AG20443 (cell line): ENCODE data around the gene FGD4.
A peak's percentile ranks its signal among the peaks of the same experiment; 100 is the strongest.
"Not testable (repeated sequence)": the region's sequence is repeated elsewhere in the genome, so short reads cannot be mapped to it uniquely, and the experiment has no call there.

Experiments
- DNase-seq: peaks from one replicate; pipeline ENCODE4 v3.0.0; 2012; ENCODE audit warnings: low spot score, mixed read lengths

FGD4 gene

DNA sequence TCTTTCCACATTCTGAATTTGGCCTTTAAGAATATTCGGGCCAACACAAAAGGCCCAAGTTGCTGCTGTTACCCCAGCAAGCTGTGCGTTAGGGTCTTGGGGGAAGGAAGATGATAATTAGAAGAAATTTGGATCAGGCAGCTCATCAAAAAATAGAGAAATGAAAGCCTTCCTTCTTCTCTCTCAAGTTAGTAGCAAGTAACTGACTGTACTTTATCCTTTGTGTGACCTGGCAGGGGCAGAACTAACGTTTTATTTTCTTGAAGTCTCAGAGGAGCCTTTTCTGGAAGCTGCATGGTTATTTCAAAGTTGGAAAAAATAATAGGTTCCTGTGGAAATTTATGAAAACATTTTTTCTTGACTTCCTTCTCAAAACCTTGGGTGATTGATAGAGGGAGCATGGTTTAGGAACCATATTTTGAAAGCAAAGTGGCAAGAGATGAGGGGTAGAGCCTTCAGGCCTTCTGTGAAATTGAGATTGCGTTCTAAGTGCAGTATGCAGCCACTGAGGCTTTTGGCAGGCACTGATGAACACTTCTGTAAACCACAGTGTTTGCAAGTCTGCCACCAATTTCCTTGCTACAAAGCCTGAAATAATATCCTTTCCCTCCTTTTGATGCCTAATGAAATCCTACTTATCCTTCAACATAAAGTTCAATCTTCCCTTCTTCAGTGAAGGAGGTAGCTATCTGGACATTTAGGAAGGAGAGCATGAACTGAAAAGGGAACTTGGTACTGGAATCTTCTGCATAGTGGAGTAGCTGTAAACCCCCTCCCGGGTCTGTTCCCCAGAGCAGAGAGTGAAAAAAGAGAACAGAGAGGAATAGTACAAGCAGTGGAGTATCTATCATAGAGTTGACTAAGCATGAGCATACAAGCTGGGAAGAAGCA lies 123.2 kb downstream of the FGD4 start:
- DNase-seq = no peak

DNA sequence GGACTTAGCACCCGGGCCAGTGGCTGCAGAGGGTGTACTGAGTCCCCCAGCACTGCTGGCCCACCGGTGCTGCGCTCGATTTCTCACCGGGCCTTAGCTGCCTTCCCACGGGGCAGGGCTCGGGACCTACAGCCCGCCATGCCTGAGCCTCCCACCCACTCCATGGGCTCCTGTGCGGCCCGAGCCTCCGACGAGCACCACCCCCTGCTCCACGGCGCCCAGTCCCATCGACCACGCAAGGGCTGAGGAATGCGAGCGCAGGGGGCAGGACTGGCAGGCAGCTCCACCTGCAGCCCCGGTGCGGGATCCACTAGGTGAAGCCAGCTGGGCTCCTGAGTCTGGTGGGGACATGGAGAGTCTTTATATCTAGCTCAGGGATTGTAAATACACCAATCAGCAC lies 126.4 kb downstream of the FGD4 start:
- not testable (repeated sequence) for DNase-seq

DNA sequence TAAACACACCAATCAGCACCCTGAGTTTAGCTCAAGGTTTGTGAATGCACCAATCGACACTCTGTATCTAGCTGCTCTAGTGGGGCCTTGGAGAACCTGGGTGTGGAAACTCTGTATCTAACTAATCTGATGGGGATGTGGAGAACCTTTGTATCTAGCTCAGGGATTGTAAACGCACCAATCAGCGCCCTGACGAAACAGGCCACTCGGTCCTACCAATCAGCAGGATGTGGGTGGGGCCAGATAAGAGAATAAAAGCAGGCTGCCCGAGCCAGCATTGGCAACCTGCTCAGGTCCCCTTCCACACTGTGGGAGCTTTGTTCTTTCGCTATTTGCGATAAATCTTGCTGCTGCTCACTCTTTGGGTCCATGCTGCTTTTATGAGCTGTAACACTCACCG lies 127.0 kb downstream of the FGD4 start:
- DNase-seq = not testable (repeated sequence)

DNA sequence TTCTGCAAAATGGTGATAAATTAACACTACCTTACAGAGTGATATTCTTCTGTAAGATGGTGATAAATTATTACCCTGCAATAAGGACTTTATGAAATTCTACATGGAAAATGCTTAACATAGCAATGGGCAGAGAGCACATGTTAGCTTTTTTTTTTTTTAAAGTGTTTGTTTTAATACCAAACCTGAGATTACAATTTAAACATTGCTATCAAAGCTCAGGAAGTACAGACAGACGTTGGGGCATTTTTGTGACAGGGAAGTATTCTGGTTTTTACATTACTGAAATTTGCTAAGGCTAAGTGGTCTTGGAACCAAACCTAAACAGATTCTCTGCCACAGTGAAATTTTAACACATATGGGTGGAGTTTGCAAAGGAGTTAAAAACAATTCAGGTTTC lies 133.1 kb downstream of the FGD4 start:
- no peak for DNase-seq

- no peak for DNase-seq
These were observed 133.6 kb downstream of the FGD4 start for GRCh38 chr12:32532951-32533350.

DNA sequence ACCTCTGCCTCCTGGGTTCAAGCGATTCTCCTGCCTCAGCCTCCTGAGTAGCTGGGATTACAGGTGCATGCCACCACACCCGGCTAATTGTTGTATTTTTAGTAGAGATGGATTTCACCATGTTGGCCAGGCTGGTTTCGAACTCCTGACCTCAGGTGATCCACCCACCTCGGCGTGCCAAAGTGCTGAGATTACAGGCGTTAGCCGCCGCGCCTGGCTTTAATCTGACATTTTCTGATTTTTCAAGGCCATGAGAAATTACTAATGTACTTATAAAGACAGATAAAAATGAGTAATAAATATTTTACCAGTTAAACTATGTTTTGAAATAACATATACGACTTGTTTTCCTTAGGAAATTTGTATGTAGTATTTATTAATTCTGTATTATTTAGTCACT lies 134.1 kb downstream of the FGD4 start:
- DNase-seq = not testable (repeated sequence)

- DNase-seq = peak; percentile 79
These were observed 134.7 kb downstream of the FGD4 start for GRCh38 chr12:32533971-32534590.

DNA sequence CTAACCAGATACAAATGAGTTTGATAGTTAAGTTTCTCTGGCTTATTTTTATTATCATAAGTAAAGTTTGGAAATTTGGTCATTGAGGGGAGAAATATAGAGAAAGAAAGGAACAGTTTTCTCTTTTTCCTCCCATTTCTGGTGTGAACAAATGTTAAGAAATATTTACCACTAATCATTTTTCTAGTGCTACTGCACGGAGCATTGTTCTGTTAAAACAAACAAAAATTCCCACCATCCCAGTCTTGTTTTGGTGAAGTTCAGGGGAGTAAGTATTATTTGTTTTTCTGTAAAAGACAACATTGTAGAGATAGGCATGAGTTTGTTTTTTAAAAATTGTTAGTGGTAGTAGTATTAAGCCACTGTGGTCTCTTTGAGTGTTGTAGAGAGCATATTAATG lies 135.3 kb downstream of the FGD4 start:
- DNase-seq = no peak

DNA sequence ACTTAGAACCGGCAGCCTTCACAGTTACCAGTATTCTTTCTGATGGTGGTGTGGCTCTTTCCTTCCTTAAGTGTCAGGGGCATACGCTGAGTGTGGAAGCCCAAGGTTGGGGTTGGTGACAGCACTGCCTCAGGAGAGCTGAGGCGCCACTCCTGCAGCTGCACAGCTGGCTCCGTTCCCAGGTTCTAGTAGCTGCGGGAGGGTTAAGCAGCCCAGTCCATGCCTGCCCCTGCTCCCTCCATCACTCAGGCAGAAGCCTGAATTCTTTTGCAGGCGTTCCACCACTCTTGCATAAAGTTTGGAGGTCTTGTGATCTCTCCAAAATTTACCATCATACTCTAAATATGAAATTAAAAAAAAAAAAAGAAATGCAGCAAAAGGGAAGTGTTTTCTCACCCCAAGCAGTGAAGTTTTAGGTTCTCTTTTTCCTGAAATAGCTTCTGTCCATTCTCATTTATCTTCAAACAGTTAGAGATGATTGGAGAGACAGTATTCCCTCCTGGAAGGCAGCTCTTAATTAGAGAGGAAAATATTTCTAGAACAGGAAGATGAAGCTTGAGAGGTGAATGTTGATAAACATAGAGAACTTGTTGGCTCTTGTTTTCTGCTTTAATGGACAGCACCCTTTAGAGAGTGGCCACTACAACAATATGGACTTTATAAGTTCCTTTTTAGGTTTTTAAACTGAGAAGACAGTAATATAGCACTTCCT lies 136.1 kb downstream of the FGD4 start:
- peak; percentile 64 for DNase-seq

GRCh38 chr12:32536000-32536345 lies 136.6 kb downstream of the FGD4 start:
- DNase-seq = no peak

DNA sequence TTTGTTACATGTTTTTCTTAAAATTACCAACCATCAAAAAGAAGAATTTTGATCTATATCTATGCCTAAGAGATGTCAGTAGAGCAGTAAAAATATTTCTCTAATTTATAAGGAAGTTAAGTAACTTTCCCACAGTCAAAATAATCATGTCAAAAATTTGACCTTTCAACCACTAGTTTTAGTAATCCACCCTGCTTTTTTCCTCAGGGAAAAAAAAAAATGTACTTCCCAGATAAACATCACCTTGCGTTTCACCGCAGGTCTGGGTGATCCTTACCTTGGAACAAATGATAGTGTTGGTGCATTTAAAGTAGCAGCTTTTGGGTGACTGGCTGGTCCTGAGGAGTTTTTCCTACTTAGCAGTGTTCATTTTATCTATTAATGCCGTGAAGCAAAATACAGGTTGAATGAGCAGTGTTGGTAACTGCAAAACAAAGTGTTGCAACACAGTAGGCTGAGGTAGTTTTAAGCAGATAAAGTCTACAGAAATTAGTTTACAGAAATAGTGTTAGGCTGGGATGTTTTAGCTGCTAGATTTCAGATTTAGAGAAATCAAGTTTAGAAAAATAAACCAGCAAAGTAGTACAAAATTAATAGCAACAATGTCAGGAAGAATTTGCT lies 142.5 kb downstream of the FGD4 start:
- no peak for DNase-seq

- DNase-seq = no peak
These were observed 143.3 kb downstream of the FGD4 start for GRCh38 chr12:32542428-32543229.

DNA sequence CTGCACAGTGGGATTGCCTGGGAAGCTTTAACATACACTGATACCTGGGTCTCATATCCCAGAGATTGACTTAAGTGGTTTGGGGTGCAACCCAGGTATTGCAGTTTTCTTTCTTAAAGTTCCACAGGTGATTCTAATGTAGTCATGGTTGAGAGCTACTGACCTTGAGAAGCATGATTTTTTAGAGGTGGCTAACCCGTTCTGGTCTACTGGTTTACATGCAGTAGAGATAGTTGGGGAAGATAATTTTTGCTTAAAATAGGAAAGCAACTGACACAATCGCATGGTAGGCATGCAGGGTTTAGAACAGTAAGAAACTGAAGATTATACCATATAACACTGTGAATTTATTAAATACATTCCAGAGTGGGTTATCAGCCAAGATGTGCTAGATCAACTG lies 145.5 kb downstream of the FGD4 start:
- no peak for DNase-seq

GRCh38 chr12:32545413-32545980 lies 146.1 kb downstream of the FGD4 start:
- no peak for DNase-seq

- no peak for DNase-seq
These were observed 146.9 kb downstream of the FGD4 start for GRCh38 chr12:32546272-32546671.

- DNase-seq = peak; percentile 80
These were observed 149.4 kb downstream of the FGD4 start for GRCh38 chr12:32548691-32549281.

DNA sequence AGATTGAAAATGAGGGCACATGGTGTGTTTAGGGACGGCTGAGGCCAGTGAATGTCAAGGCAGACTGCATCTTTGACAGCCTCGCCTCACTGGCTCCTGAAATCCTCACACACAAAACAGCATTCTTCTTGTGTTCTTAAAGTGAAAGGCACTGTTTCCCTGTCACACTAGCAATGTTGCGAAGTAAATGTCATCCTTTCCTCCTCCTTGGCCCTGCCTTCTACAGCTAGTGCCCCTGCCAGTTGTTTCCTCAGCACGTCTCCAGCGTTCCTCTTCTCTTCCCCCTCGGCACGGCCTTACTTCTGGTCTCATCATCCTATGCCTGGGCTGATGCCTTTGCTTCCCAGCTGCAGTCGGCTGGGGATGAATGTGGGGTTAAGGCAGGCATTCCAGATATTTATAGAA lies 150.3 kb downstream of the FGD4 start:
- peak; percentile 66 for DNase-seq

DNA sequence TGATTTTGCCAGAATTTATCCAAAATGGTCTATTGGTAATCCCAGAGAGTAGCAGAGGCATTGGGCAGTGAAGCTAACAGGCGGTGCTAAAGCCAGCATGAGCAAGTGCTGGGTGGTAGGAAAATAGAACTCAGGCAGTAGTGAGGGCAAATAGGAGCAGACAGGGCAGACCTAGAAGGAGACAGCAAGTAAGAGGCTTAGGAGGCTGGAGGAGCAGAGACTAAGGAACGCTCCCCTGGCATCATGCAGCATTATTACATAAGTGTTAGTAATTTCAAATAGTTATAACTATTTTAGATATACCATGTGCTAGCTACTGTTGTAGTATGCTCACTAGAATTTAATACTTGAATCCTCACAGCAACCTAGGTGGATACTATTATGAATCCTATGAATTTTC lies 151.7 kb downstream of the FGD4 start:
- DNase-seq = no peak

- DNase-seq = peak; percentile 63
These were observed 159.5 kb downstream of the FGD4 start for GRCh38 chr12:32558903-32559302.

DNA sequence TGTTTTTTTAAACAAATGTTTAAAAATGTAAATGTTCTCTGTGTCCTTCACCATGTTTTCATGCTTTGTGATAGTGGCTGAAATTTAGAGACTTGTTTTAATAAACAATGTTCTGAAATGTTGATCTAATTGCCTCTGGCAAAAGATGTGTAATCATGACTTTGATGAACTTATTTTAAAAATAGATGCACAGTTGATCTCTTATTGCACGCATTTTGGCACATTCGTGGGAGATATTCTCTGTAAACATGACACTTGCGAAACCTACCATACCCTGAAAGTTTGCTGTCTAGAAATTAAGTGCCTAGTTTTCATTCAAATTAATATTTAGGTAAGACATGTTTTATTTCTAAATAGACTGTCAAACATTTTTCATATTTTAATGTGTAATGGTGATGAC lies 160.1 kb downstream of the FGD4 start:
- DNase-seq = no peak

DNA sequence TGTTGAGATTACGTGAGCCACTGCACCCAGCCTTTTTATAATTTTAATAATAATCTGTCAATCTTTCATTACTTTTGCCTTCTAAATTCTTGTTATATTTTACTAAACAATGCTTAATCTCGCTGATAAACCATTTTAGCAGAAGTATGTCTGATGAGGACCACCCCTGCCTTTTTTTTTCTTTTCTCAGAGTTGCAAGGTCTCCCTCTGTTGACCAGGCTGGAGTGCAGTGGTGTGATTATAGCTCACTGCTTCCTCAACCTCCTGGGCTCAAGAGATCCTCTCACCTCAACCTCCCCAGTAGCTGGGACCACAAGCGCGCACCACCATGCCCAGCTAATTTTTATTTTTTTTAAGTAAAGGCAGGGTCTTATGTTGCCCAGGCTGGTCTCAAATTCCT lies 161.2 kb downstream of the FGD4 start:
- DNase-seq = no peak
